DND-41 (cell line): ENCODE data around the gene RGL3.

ENCODE experiments used
- EZH2 ChIP-seq: IDR thresholded peaks from 3 replicates; pipeline ENCODE4 v1.6.1; 2012; ENCODE audit warnings: borderline replicate concordance, low read depth, mild to moderate bottlenecking, moderate library complexity, low read length, inconsistent platforms; ENCODE audit not compliant: severe bottlenecking
- TF ChIP-seq, protein P1 (sequence below): IDR thresholded peaks from 2 replicates; pipeline ENCODE4 v1.5.1; 2012; ENCODE audit warnings: borderline replicate concordance, low read length, moderate library complexity, mild to moderate bottlenecking; ENCODE audit not compliant: poor library complexity, severe bottlenecking; ENCODE audit errors: extremely low read depth

DNA sequence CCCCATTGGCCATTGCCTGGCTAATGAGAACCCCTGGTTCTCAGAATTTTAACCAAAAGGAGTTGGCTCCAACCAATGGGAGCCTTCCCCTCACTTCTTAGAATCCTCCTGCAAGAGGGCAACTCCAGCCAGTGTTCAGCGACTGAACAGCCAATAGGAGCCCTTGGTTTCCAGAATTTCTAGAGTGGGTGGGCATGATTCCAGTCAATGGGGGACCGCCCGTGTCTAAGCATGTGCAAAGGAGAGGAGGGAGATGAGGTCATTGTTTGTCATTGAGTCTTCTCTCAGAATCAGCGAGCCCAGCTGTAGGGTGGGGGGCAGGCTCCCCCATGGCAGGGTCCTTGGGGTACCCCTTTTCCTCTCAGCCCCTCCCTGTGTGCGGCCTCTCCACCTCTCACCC, 54.2 kb downstream of the RGL3 start:
- TF ChIP-seq, protein P1, sequence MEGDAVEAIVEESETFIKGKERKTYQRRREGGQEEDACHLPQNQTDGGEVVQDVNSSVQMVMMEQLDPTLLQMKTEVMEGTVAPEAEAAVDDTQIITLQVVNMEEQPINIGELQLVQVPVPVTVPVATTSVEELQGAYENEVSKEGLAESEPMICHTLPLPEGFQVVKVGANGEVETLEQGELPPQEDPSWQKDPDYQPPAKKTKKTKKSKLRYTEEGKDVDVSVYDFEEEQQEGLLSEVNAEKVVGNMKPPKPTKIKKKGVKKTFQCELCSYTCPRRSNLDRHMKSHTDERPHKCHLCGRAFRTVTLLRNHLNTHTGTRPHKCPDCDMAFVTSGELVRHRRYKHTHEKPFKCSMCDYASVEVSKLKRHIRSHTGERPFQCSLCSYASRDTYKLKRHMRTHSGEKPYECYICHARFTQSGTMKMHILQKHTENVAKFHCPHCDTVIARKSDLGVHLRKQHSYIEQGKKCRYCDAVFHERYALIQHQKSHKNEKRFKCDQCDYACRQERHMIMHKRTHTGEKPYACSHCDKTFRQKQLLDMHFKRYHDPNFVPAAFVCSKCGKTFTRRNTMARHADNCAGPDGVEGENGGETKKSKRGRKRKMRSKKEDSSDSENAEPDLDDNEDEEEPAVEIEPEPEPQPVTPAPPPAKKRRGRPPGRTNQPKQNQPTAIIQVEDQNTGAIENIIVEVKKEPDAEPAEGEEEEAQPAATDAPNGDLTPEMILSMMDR = no peak
- TF ChIP-seq EZH2 = no peak
